ENCODE measurements around the gene GALM. TPM values are rescaled to one million over a fixed set of nuclear protein-coding genes. Genes with fewer than 3 reads are reported as not detected.

GALM gene
- total and polyA plus RNA-seq, 10 of the 15 experiments (the other 5 are each of a cell fraction or from before 2014, with no cell fraction given): 1.1 to 4.0 (median 1.7) TPM

DNA sequence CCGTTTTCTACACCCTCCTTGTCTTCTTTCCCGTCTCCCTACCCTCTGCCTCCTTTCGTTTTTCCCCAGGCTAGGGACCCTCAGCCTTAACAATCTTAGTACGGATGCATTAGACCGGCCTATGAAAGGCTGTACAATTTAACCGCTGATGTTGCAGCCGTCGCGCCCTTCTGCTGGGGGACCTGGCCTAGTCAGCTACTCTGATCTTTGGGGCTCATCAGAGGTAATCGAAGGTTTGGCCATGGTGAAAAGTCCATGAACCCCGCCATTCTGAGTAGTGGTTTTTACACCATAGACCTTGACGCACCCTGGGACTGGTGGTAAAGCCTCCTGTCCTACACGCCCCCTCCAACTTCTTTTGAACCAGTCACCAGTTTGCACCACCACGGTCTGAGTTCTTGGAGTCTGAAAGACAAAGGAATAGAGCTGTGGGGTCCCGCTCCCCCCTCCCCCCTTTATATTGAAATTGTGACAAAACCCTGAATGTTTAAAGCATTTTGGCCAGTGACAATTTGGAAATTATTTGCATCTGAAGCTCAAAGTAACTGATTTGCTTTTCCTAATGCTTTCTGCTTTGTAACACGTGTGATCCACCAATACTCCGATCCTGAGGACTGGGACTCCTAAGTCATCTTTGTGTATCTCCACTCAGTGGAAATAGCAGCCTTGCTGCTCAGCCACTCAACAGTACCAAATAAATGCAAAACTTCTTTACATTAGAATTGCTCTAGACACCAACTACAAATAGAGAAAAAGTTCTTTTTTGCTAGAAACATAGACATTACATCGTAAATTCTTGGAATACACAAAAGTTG is 85.9 kb downstream of the GALM start (continued):
- TF ChIP-seq ZNF687 (IDR thresholded peaks at IDR 0.05): no peak
- peak; percentile 6 for TF ChIP-seq MEF2B (IDR thresholded peaks at IDR 0.05; ENCODE audit: partially characterized antibody, poor library complexity, severe bottlenecking)
- TF ChIP-seq, protein P1, sequence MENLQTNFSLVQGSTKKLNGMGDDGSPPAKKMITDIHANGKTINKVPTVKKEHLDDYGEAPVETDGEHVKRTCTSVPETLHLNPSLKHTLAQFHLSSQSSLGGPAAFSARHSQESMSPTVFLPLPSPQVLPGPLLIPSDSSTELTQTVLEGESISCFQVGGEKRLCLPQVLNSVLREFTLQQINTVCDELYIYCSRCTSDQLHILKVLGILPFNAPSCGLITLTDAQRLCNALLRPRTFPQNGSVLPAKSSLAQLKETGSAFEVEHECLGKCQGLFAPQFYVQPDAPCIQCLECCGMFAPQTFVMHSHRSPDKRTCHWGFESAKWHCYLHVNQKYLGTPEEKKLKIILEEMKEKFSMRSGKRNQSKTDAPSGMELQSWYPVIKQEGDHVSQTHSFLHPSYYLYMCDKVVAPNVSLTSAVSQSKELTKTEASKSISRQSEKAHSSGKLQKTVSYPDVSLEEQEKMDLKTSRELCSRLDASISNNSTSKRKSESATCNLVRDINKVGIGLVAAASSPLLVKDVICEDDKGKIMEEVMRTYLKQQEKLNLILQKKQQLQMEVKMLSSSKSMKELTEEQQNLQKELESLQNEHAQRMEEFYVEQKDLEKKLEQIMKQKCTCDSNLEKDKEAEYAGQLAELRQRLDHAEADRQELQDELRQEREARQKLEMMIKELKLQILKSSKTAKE (IDR thresholded peaks at IDR 0.05; ENCODE audit: low read depth, poor library complexity, severe bottlenecking): no peak

DNA sequence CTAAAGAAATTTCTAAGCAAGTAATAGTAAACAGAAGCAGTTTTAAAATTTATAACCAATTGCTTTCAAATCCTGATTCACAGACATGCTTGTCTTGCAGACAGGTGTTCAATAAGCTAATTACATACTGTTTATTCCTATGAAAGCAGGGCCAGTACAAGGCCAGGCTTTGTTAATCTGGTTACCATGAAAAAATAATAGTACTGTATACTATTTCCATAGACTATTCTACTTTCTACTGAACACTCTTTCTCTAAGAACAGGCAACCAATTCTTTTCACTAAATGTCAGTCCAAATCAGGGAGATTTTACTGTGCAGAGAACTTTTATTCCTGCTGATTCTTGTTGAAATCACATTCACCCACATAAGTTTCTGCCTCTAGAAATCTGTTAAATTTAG is 88.1 kb downstream of the GALM start:
- FAIRE-seq: no peak
- DNase-seq (ENCODE audit: low read depth, low spot score): no peak
- no TSS peak for BruUV-seq (replicated peaks)
- H3K4me1 ChIP-seq (ENCODE audit: control insufficient read depth, insufficient read depth, low read length): no peaks in the 10 kb centered on the region; the same call in 1 of the 2 replicates
- ChIA-PET SMC1A (ENCODE audit: uncharacterized antibody, unreplicated experiment) (interaction anchor here (1.2 kb wide), 1 partner anchor 10 kb away, joined by 3 read pairs; no protein-coding TSS in a partner anchor), POLR2A (interaction anchor here (1.5 kb wide), 1 partner anchor 24 kb away, joined by 6 read pairs; the partner anchor contains the start of gene GEMIN6), CTCF (interaction anchor here (1.0 to 1.1 kb wide), 2 partner anchors 13 to 1970 kb away, joined by 4 read pairs; no protein-coding TSS in a partner anchor), RAD21 (ENCODE audit: unreplicated experiment) (interaction anchor here (1.6 kb wide), 1 partner anchor 172 kb away, joined by 3 read pairs; no protein-coding TSS in a partner anchor)
- H3K4me3 ChIP-seq: no peak overlapping the region
- no peaks in the 10 kb centered on the region for H3K9me3 ChIP-seq (replicated peaks; ENCODE audit: control insufficient read depth, insufficient read depth, low read length)
- in situ Hi-C loops (cut with MboI) (no loop called here), intact Hi-C loops (cut with micrococcal nuclease; ENCODE audit: unreplicated experiment) (no loop called here)
- no peak overlapping the region for H3K9ac ChIP-seq (ENCODE audit: control insufficient read depth, insufficient read depth, low read length)
- H3K36me3 ChIP-seq (ENCODE audit: control insufficient read depth in 2 of 2, insufficient read depth in 2 of 2, low read length in 1 of 2): peaks cover 0 to 1% of the 10 kb centered on the region in 2 experiments; a peak in 2 of 4 replicates
- no peak for ATAC-seq
- peak overlapping the region; percentile 59 for H3K4me2 ChIP-seq (ENCODE audit: control insufficient read depth, insufficient read depth)
- TF ChIP-seq JUNB (IDR thresholded peaks at IDR 0.05): no peak
- TF ChIP-seq MTA3 (IDR thresholded peaks at IDR 0.05; ENCODE audit: borderline replicate concordance, low read length): no peak
- TF ChIP-seq RBBP5 (conservative IDR thresholded peaks at IDR 0.05): no peak
- H3K27ac ChIP-seq (ENCODE audit: control insufficient read depth, insufficient read depth): peak overlapping the region; percentile 51; the same call in 1 of the 2 replicates
- H4K20me1 ChIP-seq (ENCODE audit: control insufficient read depth, insufficient read depth): 0 out of 2 replicates have a peak, but pooled peaks cover 2% of the 10 kb centered on the region
- no peaks in the 10 kb centered on the region for H3K27me3 ChIP-seq (replicated peaks in 1 of 2; ENCODE audit: control insufficient read depth in 2 of 2, insufficient read depth in 2 of 2, low read length in 1 of 2)
- peaks cover 21% of the 10 kb centered on the region for H3K79me2 ChIP-seq (ENCODE audit: control insufficient read depth, insufficient read depth, low read length)
- H2AFZ ChIP-seq (ENCODE audit: control insufficient read depth, low read depth, low read length): peak overlapping the region; percentile 65
